Measurements from ENCODE around the gene PDGFB.

The PDGFB gene

GRCh38 chr22:39176143-39176713 is 68.6 kb downstream of the PDGFB start:
- no CpG with 5 or more reads among the region's 23 CpGs for WGBS (ENCODE audit: extremely low coverage, insufficient coverage, insufficient read length)
- H2AK5ac ChIP-seq (ENCODE audit: low read length), result peak overlapping the region; percentile 99
- H3K4ac ChIP-seq (ENCODE audit: low read depth, low read length), result peak overlapping the region; percentile 85
- no peaks in the 10 kb centered on the region for H3K27me3 ChIP-seq (ENCODE audit: insufficient read depth, low read length)
- no peak overlapping the region for H3K9ac ChIP-seq (ENCODE audit: low read length)
- peak overlapping the region; percentile 98 for H2BK120ac ChIP-seq (ENCODE audit: insufficient read depth, low read length, poor library complexity)
- H4K12ac ChIP-seq (ENCODE audit: low read depth, low read length), result peak overlapping the region; percentile 51
- H3K4me1 ChIP-seq (ENCODE audit: control insufficient read depth in 1 of 2, insufficient read depth in 2 of 2, low read length in 2 of 2), result peaks cover 42 to 46% of the 10 kb centered on the region in 2 experiments
- H3K79me2 ChIP-seq (ENCODE audit: control insufficient read depth, insufficient read depth, low read length, poor library complexity), result peaks cover 21% of the 10 kb centered on the region
- peak overlapping the region; percentile 22 for H3K4me2 ChIP-seq (ENCODE audit: low read length)
- no peak overlapping the region for H3K4me3 ChIP-seq (ENCODE audit: low read depth, low read length)
- H3K18ac ChIP-seq (ENCODE audit: low read length), result peak overlapping the region; percentile 87
- no peak overlapping the region for H3K23ac ChIP-seq (ENCODE audit: low read length)
- peak overlapping the region; percentile 98 for H2BK5ac ChIP-seq (ENCODE audit: low read depth, low read length, poor library complexity)
- H3K27ac ChIP-seq (ENCODE audit: low read depth, low read length), result peak overlapping the region; percentile 94
- H4K91ac ChIP-seq (ENCODE audit: low read depth, low read length), result peak overlapping the region; percentile 96
- H3K9me3 ChIP-seq (ENCODE audit: insufficient read depth, low read depth, low read length), result peaks cover 1% of the 10 kb centered on the region
- peak overlapping the region; percentile 98 for H3K14ac ChIP-seq (ENCODE audit: low read length)
- DNase-seq, result peak; percentile 67 to 77
- peaks cover 56% of the 10 kb centered on the region for H3K79me1 ChIP-seq (ENCODE audit: low read length)
- H3K36me3 ChIP-seq (ENCODE audit: control insufficient read depth in 1 of 2, insufficient read depth in 2 of 2, low read length in 2 of 2), result no peaks in the 10 kb centered on the region
- H2AFZ ChIP-seq (ENCODE audit: insufficient read depth, low read length, poor library complexity), result peak overlapping the region; percentile 89
- H2BK12ac ChIP-seq (ENCODE audit: low read length), result peak overlapping the region; percentile 99
- peak overlapping the region; percentile 67 for H4K8ac ChIP-seq (ENCODE audit: low read depth, low read length)

DNA sequence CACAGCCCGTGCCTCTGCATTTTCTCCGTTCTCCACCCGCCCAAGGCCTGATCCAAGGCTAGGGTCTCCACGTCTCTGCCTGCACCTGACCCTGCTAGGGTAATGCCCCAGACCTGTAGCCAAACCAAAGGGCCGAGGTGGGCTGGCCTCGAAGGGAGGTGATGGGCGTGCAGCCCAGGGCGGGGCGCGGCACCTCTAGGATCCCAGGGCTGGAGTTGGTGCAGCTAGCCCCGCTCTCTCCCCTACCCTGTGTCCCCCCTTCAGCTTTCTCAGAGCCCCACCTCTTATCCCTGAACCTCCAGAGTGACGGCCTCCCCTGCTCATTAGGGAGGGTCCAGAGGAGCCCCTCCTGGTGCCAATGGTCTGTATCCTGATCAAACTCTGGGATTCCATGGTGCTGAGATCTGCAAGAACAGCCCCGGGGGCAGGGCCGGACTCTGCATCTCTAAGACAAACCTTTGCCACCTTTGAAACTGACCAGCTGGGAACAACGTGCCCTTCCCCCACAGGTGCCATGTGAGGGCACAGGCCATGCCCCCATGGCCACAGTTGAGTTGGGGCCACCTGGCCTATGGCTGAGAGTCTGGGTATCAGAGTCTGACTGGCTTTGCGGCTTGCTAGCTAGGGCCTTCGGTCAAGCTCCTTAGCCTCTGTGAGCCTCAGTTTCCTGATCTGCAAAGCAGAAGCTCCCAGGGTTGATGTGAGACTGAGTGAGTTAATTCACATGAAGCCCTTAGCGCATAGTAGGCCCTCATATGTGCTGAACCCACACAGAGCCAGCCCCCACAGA is 69.2 kb downstream of the PDGFB start:
- Histone ChIP-seq H3K14ac (ENCODE audit: low read length) (peak overlapping the region; percentile 98), H2BK120ac (ENCODE audit: insufficient read depth, low read length, poor library complexity) (peak overlapping the region; percentile 97), H4K91ac (ENCODE audit: low read depth, low read length) (peak overlapping the region; percentile 96), H4K8ac (ENCODE audit: low read depth, low read length) (peak overlapping the region; percentile 67), H3K4me1 (ENCODE audit: control insufficient read depth in 1 of 2, insufficient read depth in 2 of 2, low read length in 2 of 2) (peaks cover 47 to 49% of the 10 kb centered on the region in 2 experiments), H3K4me2 (ENCODE audit: low read length) (peak overlapping the region; percentile 15), H3K9me3 (ENCODE audit: insufficient read depth, low read depth, low read length) (peaks cover 1% of the 10 kb centered on the region), H2BK5ac (ENCODE audit: low read depth, low read length, poor library complexity) (peak overlapping the region; percentile 98), H3K79me1 (ENCODE audit: low read length) (peaks cover 60% of the 10 kb centered on the region), H3K36me3 (ENCODE audit: control insufficient read depth in 1 of 2, insufficient read depth in 2 of 2, low read length in 2 of 2) (no peaks in the 10 kb centered on the region), H3K18ac (ENCODE audit: low read length) (peak overlapping the region; percentile 87), H4K12ac (ENCODE audit: low read depth, low read length) (peak overlapping the region; percentile 51), H2BK12ac (ENCODE audit: low read length) (peak overlapping the region; percentile 98), H3K27ac (ENCODE audit: low read depth, low read length) (peak overlapping the region; percentile 94), H3K23ac (ENCODE audit: low read length) (no peak overlapping the region), H2AFZ (ENCODE audit: insufficient read depth, low read length, poor library complexity) (peak overlapping the region; percentile 82), H3K9ac (ENCODE audit: low read length) (peak overlapping the region; percentile 68), H3K27me3 (ENCODE audit: insufficient read depth, low read length) (no peaks in the 10 kb centered on the region), H2AK5ac (ENCODE audit: low read length) (peak overlapping the region; percentile 99), H3K79me2 (ENCODE audit: control insufficient read depth, insufficient read depth, low read length, poor library complexity) (peaks cover 22% of the 10 kb centered on the region), H3K4ac (ENCODE audit: low read depth, low read length) (peak overlapping the region; percentile 82), H3K4me3 (ENCODE audit: low read depth, low read length) (no peak overlapping the region)
- DNase-seq, result peak; percentile 18 to 46
- no CpG with 5 or more reads among the region's 18 CpGs for WGBS (ENCODE audit: extremely low coverage, insufficient coverage, insufficient read length)

GRCh38 chr22:39174498-39175352 is 70.1 kb downstream of the PDGFB start:
- Histone ChIP-seq H3K14ac (ENCODE audit: low read length) (peak overlapping the region; percentile 98), H3K4ac (ENCODE audit: low read depth, low read length) (peak overlapping the region; percentile 97), H2BK12ac (ENCODE audit: low read length) (peak overlapping the region; percentile 99), H2AFZ (ENCODE audit: insufficient read depth, low read length, poor library complexity) (peak overlapping the region; percentile 82), H3K9ac (ENCODE audit: low read length) (no peak overlapping the region), H2AK5ac (ENCODE audit: low read length) (peak overlapping the region; percentile 99), H3K79me1 (ENCODE audit: low read length) (peaks cover 60% of the 10 kb centered on the region), H2BK120ac (ENCODE audit: insufficient read depth, low read length, poor library complexity) (peak overlapping the region; percentile 99), H3K79me2 (ENCODE audit: control insufficient read depth, insufficient read depth, low read length, poor library complexity) (peaks cover 22% of the 10 kb centered on the region), H3K18ac (ENCODE audit: low read length) (peak overlapping the region; percentile 96), H3K4me2 (ENCODE audit: low read length) (peak overlapping the region; percentile 25), H3K9me3 (ENCODE audit: insufficient read depth, low read depth, low read length) (no peaks in the 10 kb centered on the region), H4K91ac (ENCODE audit: low read depth, low read length) (peak overlapping the region; percentile 99), H3K27me3 (ENCODE audit: insufficient read depth, low read length) (no peaks in the 10 kb centered on the region), H3K4me3 (ENCODE audit: low read depth, low read length) (no peak overlapping the region), H3K36me3 (ENCODE audit: control insufficient read depth in 1 of 2, insufficient read depth in 2 of 2, low read length in 2 of 2) (no peaks in the 10 kb centered on the region), H2BK5ac (ENCODE audit: low read depth, low read length, poor library complexity) (peak overlapping the region; percentile 98), H4K8ac (ENCODE audit: low read depth, low read length) (peak overlapping the region; percentile 93), H3K27ac (ENCODE audit: low read depth, low read length) (peak overlapping the region; percentile 94), H3K23ac (ENCODE audit: low read length) (no peak overlapping the region), H3K4me1 (ENCODE audit: control insufficient read depth in 1 of 2, insufficient read depth in 2 of 2, low read length in 2 of 2) (peaks cover 47 to 49% of the 10 kb centered on the region in 2 experiments), H4K12ac (ENCODE audit: low read depth, low read length) (peak overlapping the region; percentile 71)
- no CpG with 5 or more reads among the region's 22 CpGs for WGBS (ENCODE audit: extremely low coverage, insufficient coverage, insufficient read length)
- peak; percentile 79 to 95 for DNase-seq
